ENCODE measurements around the gene FAM118A. TPM values are rescaled to one million over a fixed set of nuclear protein-coding genes. Genes with fewer than 3 reads are reported as not detected.
A peak's percentile ranks its signal among the peaks of the same experiment; 100 is the strongest.

FAM118A gene
- polyA plus RNA-seq, 3 donors = 20.0 to 423 (median 27.9) TPM

DNA sequence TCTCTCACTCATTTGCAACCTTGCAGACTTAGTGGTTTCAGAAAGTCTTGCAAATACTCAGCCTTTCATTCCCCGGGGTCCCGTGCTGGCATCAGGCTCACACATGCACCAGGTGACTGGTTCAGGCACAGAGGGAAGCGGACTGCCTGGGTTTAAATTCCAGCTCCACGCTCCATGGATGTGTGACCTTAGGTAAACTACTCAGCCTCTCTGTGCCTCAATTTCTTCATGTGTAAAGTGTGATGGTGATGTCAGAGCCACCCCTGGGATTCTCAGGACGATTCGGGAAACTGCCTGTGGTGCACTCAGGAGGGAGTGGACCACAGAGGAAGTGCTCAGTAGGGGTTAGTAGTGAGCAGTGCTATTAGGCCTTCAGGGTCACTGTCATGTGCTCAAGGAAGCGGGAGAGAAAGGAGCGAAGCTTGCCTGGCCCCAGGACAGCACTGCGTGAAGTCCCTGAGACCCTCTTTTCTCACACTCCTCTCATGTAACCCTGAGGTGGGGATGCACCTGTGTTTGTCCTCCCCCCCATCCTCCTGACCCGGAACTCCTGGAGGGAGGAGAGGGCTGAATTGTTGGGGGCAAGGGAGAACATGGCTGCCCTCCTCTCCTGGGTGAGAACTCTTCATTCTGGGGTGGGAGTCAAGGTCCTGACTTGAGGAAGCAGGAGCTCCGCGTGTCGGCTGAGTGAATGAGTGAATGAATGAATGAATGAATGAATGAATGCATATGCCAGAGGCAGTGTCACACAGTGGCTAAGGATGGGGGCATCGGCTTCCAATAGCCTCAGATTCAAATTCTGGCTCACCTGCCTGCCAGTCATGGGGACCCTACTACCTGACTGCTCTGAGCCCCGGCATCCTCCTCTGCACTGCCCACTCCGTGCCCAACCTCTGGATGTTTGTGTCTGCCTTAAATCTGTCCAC, 39.4 kb upstream of the FAM118A start:
- no peak overlapping the region for H3K9ac ChIP-seq (ENCODE audit: insufficient read depth, low read length, poor library complexity, severe bottlenecking)
- TF ChIP-seq, protein P1, sequence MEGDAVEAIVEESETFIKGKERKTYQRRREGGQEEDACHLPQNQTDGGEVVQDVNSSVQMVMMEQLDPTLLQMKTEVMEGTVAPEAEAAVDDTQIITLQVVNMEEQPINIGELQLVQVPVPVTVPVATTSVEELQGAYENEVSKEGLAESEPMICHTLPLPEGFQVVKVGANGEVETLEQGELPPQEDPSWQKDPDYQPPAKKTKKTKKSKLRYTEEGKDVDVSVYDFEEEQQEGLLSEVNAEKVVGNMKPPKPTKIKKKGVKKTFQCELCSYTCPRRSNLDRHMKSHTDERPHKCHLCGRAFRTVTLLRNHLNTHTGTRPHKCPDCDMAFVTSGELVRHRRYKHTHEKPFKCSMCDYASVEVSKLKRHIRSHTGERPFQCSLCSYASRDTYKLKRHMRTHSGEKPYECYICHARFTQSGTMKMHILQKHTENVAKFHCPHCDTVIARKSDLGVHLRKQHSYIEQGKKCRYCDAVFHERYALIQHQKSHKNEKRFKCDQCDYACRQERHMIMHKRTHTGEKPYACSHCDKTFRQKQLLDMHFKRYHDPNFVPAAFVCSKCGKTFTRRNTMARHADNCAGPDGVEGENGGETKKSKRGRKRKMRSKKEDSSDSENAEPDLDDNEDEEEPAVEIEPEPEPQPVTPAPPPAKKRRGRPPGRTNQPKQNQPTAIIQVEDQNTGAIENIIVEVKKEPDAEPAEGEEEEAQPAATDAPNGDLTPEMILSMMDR (IDR thresholded peaks at IDR 0.05) = no peak
- no peak overlapping the region for H3K27ac ChIP-seq (ENCODE audit: low read depth in 1 of 2, low read length in 2 of 2)
- peak overlapping the region in 6 of 7 donors; percentile 6 to 81 (median 32) for H3K27ac Mint-ChIP-seq
- no peak overlapping the region for H2AFZ ChIP-seq (ENCODE audit: insufficient read depth, low read depth, low read length, poor library complexity, severe bottlenecking)
- no peaks in the 10 kb centered on the region for H3K36me3 ChIP-seq (replicated peaks in 1 of 2; ENCODE audit: control insufficient read depth in 1 of 2, insufficient read depth in 2 of 2, low read length in 2 of 2)
- H3K4me2 ChIP-seq (replicated peaks; ENCODE audit: extremely low read depth, low read length, poor library complexity, severe bottlenecking) = peak overlapping the region; percentile 100
- DNase-seq = peak in 2 of 3 donors; percentile 34 to 53
- H3K4me3 ChIP-seq (replicated peaks in 1 of 3; ENCODE audit: low read depth in 2 of 3, low read length in 3 of 3) = peak overlapping the region in 1 of 3 experiments; percentile 93
- peaks cover 0 to 2% of the 10 kb centered on the region in 2 donors for H3K36me3 Mint-ChIP-seq
- H3K27me3 ChIP-seq (ENCODE audit: control insufficient read depth in 2 of 2, insufficient read depth in 2 of 2, low read length in 2 of 2) = peaks cover 0 to 4% of the 10 kb centered on the region in 2 donors
- H3K79me2 ChIP-seq (ENCODE audit: insufficient read depth, low read length) = no peaks in the 10 kb centered on the region
- H3K27me3 Mint-ChIP-seq (ENCODE audit: low read depth in 3 of 3) = peaks cover 13 to 23% (median 15%) of the 10 kb centered on the region in 3 donors
- 69% methylated on average over 10 of the region's 16 CpGs for WGBS (ENCODE audit: insufficient coverage)
- H3K4me1 Mint-ChIP-seq = peaks cover 38% of the 10 kb centered on the region
- no peaks in the 10 kb centered on the region for H3K9me3 ChIP-seq (replicated peaks in 1 of 2; ENCODE audit: control insufficient read depth in 1 of 2, insufficient read depth in 1 of 2, low read length in 2 of 2)
- H3K4me1 ChIP-seq (ENCODE audit: control insufficient read depth in 1 of 2, insufficient read depth in 2 of 2, low read length in 2 of 2) = peaks cover 40 to 43% of the 10 kb centered on the region in 2 donors
- intact Hi-C loops (cut with micrococcal nuclease) = loop anchor here (2.0 to 5.0 kb wide), 2 partner anchors 37 to 38 kb away; partner anchors contain the start of gene FAM118A (in 2 of the 2)
- no peaks in the 10 kb centered on the region for H4K20me1 ChIP-seq (ENCODE audit: insufficient read depth, low read length)
- peaks cover 0 to 2% (median 0%) of the 10 kb centered on the region in 7 donors for H3K9me3 Mint-ChIP-seq
- H3K4me3 Mint-ChIP-seq = peak overlapping the region; percentile 76 to 86

DNA sequence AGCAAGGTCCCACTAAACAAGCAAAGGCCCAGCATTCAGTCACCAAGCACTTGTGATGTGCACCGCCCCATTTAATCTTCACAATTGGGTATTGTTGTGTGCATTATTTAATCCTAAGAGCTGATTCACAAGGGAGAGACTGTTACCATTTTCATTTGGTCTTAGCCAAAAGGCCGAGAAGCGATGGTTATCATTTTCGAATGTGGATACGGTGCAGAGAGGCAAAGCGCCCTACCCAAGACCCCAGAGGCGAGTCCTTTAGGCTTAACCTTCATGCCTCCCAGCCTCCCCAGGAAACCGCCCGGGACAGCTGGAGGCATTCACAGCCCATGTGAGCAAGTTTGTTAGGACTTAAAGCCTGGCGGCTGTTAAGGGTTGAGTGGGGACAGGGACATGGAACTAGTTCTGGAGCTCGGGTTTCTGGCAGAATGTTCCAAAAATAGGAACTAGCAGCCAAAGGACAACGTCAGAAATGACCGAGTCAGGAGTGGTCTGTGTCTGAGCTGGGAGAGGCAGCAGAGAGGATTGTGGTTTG, 38.0 kb upstream of the FAM118A start:
- TF ChIP-seq, protein P1 (IDR thresholded peaks at IDR 0.05) = no peak
- 59% methylated on average over 8 of the region's 13 CpGs for WGBS (ENCODE audit: insufficient coverage)

More for the DNA sequence above, 38.0 kb upstream of the FAM118A start:
- Mint-ChIP-seq H3K36me3 (peaks cover 0 to 2% of the 10 kb centered on the region in 2 donors), H3K4me1 (peaks cover 38% of the 10 kb centered on the region), H3K9me3 (peaks cover 0 to 2% (median 0%) of the 10 kb centered on the region in 7 donors), H3K4me3 (no peak overlapping the region), H3K27ac (peak overlapping the region in 6 of 7 donors; percentile 37 to 84 (median 69)), H3K27me3 (ENCODE audit: low read depth in 3 of 3) (peaks cover 13 to 23% (median 15%) of the 10 kb centered on the region in 3 donors)
- H3K36me3 ChIP-seq (replicated peaks in 1 of 2; ENCODE audit: control insufficient read depth in 1 of 2, insufficient read depth in 2 of 2, low read length in 2 of 2) = no peaks in the 10 kb centered on the region
- no peak overlapping the region for H3K4me2 ChIP-seq (replicated peaks; ENCODE audit: extremely low read depth, low read length, poor library complexity, severe bottlenecking)
- H2AFZ ChIP-seq (ENCODE audit: insufficient read depth, low read depth, low read length, poor library complexity, severe bottlenecking) = no peak overlapping the region
- H3K4me3 ChIP-seq (replicated peaks in 1 of 3; ENCODE audit: low read depth in 2 of 3, low read length in 3 of 3) = no peak overlapping the region
- H3K4me1 ChIP-seq (ENCODE audit: control insufficient read depth in 1 of 2, insufficient read depth in 2 of 2, low read length in 2 of 2) = peaks cover 40 to 43% of the 10 kb centered on the region in 2 donors
- H3K27ac ChIP-seq (ENCODE audit: low read depth in 1 of 2, low read length in 2 of 2) = peak overlapping the region in 1 of 2 donors; percentile 4
- H3K27me3 ChIP-seq (ENCODE audit: control insufficient read depth in 2 of 2, insufficient read depth in 2 of 2, low read length in 2 of 2) = peaks cover 0 to 4% of the 10 kb centered on the region in 2 donors
- no peaks in the 10 kb centered on the region for H4K20me1 ChIP-seq (ENCODE audit: insufficient read depth, low read length)
- DNase-seq = peak in 2 of 3 donors; percentile 56 to 62
- H3K79me2 ChIP-seq (ENCODE audit: insufficient read depth, low read length) = no peaks in the 10 kb centered on the region
- no peak overlapping the region for H3K9ac ChIP-seq (ENCODE audit: insufficient read depth, low read length, poor library complexity, severe bottlenecking)
- no peaks in the 10 kb centered on the region for H3K9me3 ChIP-seq (replicated peaks in 1 of 2; ENCODE audit: control insufficient read depth in 1 of 2, insufficient read depth in 1 of 2, low read length in 2 of 2)
- intact Hi-C loops (cut with micrococcal nuclease) = loop anchor here (2.0 to 5.0 kb wide), 2 partner anchors 36 to 37 kb away; partner anchors contain the start of gene FAM118A (in 2 of the 2)

All from CD14-positive monocyte (primary cell).